ENCODE results near the gene MAS1.

- TF ChIP-seq CTCF (IDR thresholded peaks at IDR 0.05) (no peak), REST (IDR thresholded peaks at IDR 0.05; ENCODE audit: insufficient read depth in 1 of 2, low read depth in 2 of 2, low read length in 1 of 2) (no peak), POLR2AphosphoS5 (IDR thresholded peaks at IDR 0.05; ENCODE audit: low read depth, low read length) (no peak)
Observed at GRCh38 chr6:159890201-159890600, 587 bp upstream of the MAS1 start.
